ENCODE measurements around the gene LIN37. TPM values are rescaled to one million over a fixed set of nuclear protein-coding genes. Genes with fewer than 3 reads are reported as not detected.

The LIN37 gene
- total and polyA plus RNA-seq, 2 experiments from 2014 or later: 4.3 to 6.8 TPM

DNA sequence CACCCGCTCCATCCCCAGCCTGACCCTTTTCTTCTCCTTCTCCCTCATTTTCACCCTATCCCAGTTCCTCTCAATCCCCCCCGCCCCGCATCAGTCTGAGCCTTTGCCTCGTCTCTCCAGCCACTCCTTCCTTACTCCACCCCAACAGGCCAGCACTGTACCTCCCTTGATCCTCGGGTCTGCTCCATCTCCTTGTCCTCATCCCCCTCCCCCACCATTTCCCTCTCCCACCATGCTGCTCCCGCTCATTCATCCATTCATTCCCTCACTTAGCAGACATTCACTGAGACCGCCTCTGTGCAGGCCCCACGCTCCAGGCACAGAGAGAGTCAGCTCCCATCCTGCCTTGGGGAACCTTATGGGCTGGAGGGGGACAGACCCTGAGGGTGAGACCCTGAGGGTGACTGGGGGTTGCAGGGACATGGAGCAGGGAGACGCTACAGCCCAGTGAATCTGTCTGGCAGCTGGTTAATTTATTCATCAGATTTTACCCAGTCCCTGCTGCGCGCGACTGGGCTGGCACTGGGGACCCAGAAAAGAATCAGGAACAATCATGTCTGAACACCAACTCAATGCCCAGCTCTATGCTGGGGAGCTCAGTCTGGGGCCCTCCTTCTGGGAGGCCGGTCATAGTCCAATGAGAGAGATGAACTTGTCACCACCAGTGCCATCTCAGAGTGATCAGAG is 27.9 kb downstream of the LIN37 start:
- Histone ChIP-seq H3K27ac (ENCODE audit: low read depth) (no peak overlapping the region), H3K4me3 (peak overlapping the region; percentile 65), H3K36me3 (ENCODE audit: insufficient read depth) (no peaks in the 10 kb centered on the region), H3K9me2 (ENCODE audit: insufficient read depth) (no peaks in the 10 kb centered on the region), H3K27me3 (ENCODE audit: insufficient read depth) (peaks cover 16% of the 10 kb centered on the region), H3F3A (replicated peaks; ENCODE audit: low read depth) (peaks cover 7% of the 10 kb centered on the region; the same call in 1 of the 2 replicates), H3K4me1 (ENCODE audit: insufficient read depth) (peaks cover 23% of the 10 kb centered on the region), H4K20me1 (replicated peaks; ENCODE audit: insufficient read depth) (no peaks in the 10 kb centered on the region), H3K4me2 (peak overlapping the region; percentile 89), H3K79me2 (replicated peaks; ENCODE audit: insufficient read depth) (no peaks in the 10 kb centered on the region), H2AFZ (no peak overlapping the region; the same call in 1 of the 2 replicates)
- no peaks in the 10 kb centered on the region for H3K36me3 Mint-ChIP-seq (ENCODE audit: low read depth)
- H3K9me3 Mint-ChIP-seq: no peaks in the 10 kb centered on the region; the same call in 2 of the 3 replicates
- H3K27me3 Mint-ChIP-seq (ENCODE audit: insufficient read depth, low read depth, poor library complexity): peaks cover 23% of the 10 kb centered on the region
- no peak overlapping the region; the same call in 1 of the 2 replicates for H3K27ac Mint-ChIP-seq
- TF ChIP-seq, protein P1, sequence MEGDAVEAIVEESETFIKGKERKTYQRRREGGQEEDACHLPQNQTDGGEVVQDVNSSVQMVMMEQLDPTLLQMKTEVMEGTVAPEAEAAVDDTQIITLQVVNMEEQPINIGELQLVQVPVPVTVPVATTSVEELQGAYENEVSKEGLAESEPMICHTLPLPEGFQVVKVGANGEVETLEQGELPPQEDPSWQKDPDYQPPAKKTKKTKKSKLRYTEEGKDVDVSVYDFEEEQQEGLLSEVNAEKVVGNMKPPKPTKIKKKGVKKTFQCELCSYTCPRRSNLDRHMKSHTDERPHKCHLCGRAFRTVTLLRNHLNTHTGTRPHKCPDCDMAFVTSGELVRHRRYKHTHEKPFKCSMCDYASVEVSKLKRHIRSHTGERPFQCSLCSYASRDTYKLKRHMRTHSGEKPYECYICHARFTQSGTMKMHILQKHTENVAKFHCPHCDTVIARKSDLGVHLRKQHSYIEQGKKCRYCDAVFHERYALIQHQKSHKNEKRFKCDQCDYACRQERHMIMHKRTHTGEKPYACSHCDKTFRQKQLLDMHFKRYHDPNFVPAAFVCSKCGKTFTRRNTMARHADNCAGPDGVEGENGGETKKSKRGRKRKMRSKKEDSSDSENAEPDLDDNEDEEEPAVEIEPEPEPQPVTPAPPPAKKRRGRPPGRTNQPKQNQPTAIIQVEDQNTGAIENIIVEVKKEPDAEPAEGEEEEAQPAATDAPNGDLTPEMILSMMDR (conservative IDR thresholded peaks at IDR 0.05; ENCODE audit: low read depth in 2 of 2): no peak
- TF ChIP-seq EZH2phosphoT487 (IDR thresholded peaks at IDR 0.05; ENCODE audit: unreplicated experiment) (no peak), POLR2AphosphoS5 (IDR thresholded peaks at IDR 0.05; ENCODE audit: low read depth) (no peak), STAT1 (IDR thresholded peaks at IDR 0.05; ENCODE audit: unreplicated experiment) (no peak), ZNF114 (CRISPR knock-in tag; IDR thresholded peaks at IDR 0.05) (no peak), JUNB (IDR thresholded peaks at IDR 0.05; ENCODE audit: unreplicated experiment) (no peak), CREB1 (CRISPR knock-in tag; IDR thresholded peaks at IDR 0.05; ENCODE audit: low read depth) (no peak), NANOG (IDR thresholded peaks at IDR 0.05; ENCODE audit: borderline replicate concordance) (no peak)
- TF ChIP-seq, protein P2, sequence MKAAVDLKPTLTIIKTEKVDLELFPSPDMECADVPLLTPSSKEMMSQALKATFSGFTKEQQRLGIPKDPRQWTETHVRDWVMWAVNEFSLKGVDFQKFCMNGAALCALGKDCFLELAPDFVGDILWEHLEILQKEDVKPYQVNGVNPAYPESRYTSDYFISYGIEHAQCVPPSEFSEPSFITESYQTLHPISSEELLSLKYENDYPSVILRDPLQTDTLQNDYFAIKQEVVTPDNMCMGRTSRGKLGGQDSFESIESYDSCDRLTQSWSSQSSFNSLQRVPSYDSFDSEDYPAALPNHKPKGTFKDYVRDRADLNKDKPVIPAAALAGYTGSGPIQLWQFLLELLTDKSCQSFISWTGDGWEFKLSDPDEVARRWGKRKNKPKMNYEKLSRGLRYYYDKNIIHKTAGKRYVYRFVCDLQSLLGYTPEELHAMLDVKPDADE (IDR thresholded peaks at IDR 0.05): no peak
- TF ChIP-seq, protein P3, sequence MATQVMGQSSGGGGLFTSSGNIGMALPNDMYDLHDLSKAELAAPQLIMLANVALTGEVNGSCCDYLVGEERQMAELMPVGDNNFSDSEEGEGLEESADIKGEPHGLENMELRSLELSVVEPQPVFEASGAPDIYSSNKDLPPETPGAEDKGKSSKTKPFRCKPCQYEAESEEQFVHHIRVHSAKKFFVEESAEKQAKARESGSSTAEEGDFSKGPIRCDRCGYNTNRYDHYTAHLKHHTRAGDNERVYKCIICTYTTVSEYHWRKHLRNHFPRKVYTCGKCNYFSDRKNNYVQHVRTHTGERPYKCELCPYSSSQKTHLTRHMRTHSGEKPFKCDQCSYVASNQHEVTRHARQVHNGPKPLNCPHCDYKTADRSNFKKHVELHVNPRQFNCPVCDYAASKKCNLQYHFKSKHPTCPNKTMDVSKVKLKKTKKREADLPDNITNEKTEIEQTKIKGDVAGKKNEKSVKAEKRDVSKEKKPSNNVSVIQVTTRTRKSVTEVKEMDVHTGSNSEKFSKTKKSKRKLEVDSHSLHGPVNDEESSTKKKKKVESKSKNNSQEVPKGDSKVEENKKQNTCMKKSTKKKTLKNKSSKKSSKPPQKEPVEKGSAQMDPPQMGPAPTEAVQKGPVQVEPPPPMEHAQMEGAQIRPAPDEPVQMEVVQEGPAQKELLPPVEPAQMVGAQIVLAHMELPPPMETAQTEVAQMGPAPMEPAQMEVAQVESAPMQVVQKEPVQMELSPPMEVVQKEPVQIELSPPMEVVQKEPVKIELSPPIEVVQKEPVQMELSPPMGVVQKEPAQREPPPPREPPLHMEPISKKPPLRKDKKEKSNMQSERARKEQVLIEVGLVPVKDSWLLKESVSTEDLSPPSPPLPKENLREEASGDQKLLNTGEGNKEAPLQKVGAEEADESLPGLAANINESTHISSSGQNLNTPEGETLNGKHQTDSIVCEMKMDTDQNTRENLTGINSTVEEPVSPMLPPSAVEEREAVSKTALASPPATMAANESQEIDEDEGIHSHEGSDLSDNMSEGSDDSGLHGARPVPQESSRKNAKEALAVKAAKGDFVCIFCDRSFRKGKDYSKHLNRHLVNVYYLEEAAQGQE (IDR thresholded peaks at IDR 0.05; ENCODE audit: unreplicated experiment): no peak
- H3K4me1 Mint-ChIP-seq: peaks cover 34% of the 10 kb centered on the region
- peak overlapping the region; percentile 76 for H3K4me3 Mint-ChIP-seq
- DNase-seq (ENCODE audit: low spot score) (peak; percentile 62), ATAC-seq (peak; percentile 3; the same call in 1 of the 3 replicates)

Measured in GM23338 (cell line).